Liver (tissue), 9 donors: ENCODE data around the gene CALML6. TPM values are rescaled to one million over a fixed set of nuclear protein-coding genes. Genes with fewer than 3 reads are reported as not detected.

ENCODE experiments used
- DNase-seq: peaks from one replicate; pipeline ENCODE4 v3.0.0-alpha.2; 2017; ENCODE audit warnings: low spot score
- H3K27ac ChIP-seq, 2 donors: one replicate each; pipeline ENCODE4 v1.7.0; 2013; ENCODE audit warnings: inconsistent platforms in 2 of 2, low read length in 2 of 2, control low read depth in 1 of 2, low read depth in 1 of 2, mild to moderate bottlenecking in 1 of 2
- H3K27me3 ChIP-seq, 4 donors: one replicate each; pipeline versions ENCODE4 v1.6.1 to v1.7.0; 2013; ENCODE audit warnings: low read length in 3 of 4, inconsistent platforms in 1 of 4, mild to moderate bottlenecking in 1 of 4, moderate library complexity in 1 of 4; ENCODE audit not compliant: control insufficient read depth in 4 of 4, insufficient read depth in 4 of 4
- H3K36me3 ChIP-seq, 4 donors: one replicate each; pipeline versions ENCODE4 v1.6.1 to v1.7.0; 2013; ENCODE audit warnings: low read length in 3 of 4, mild to moderate bottlenecking in 3 of 4, low read depth in 1 of 4, moderate library complexity in 1 of 4; ENCODE audit not compliant: control insufficient read depth in 4 of 4, insufficient read depth in 3 of 4
- H3K4me1 ChIP-seq, 4 donors: one replicate each; pipeline versions ENCODE4 v1.6.1 to v1.7.0; 2013; ENCODE audit warnings: low read length in 3 of 4, mild to moderate bottlenecking in 3 of 4, moderate library complexity in 1 of 4; ENCODE audit not compliant: control insufficient read depth in 4 of 4, insufficient read depth in 4 of 4
- H3K4me3 ChIP-seq, 3 donors: one replicate each; pipeline versions ENCODE4 v1.6.1 to v1.7.0; 2013; ENCODE audit warnings: low read length in 3 of 3, control low read depth in 1 of 3, low read depth in 1 of 3, mild to moderate bottlenecking in 1 of 3
- H3K9ac ChIP-seq, 2 donors: one replicate each; pipeline ENCODE4 v1.7.0; 2013; ENCODE audit warnings: low read length in 2 of 2, mild to moderate bottlenecking in 2 of 2, moderate library complexity in 2 of 2, control low read depth in 1 of 2, low read depth in 1 of 2
- H3K9me3 ChIP-seq, 4 donors: one replicate each; pipeline versions ENCODE4 v1.6.1 to v1.7.0; 2013; ENCODE audit warnings: low read length in 3 of 4; ENCODE audit not compliant: control insufficient read depth in 4 of 4
- EGR1 ChIP-seq, 2 donors: IDR thresholded peaks; 2 replicates each; pipeline ENCODE4 v1.6.1; 2016 to 2018; ENCODE audit warnings: antibody characterized with exemption in 2 of 2, low read depth in 2 of 2
- FOXA1 ChIP-seq: IDR thresholded peaks from 2 replicates; pipeline ENCODE4 v1.6.1; 2016; ENCODE audit warnings: antibody characterized with exemption
- GABPA ChIP-seq, 2 donors: IDR thresholded peaks in 1 of 2; conservative IDR thresholded peaks in 1 of 2; 2 replicates each; pipeline ENCODE4 v1.6.1; 2016; ENCODE audit warnings: antibody characterized with exemption in 2 of 2, mild to moderate bottlenecking in 1 of 2, moderate library complexity in 1 of 2
- HNF4A ChIP-seq, 2 donors: conservative IDR thresholded peaks; 2 replicates each; pipeline ENCODE4 v1.6.1; 2016; ENCODE audit warnings: antibody characterized with exemption in 2 of 2, mild to moderate bottlenecking in 2 of 2
- HNF4G ChIP-seq: IDR thresholded peaks from 2 replicates; pipeline ENCODE4 v1.6.1; 2016; ENCODE audit warnings: antibody characterized with exemption
- JUND ChIP-seq, 2 donors: IDR thresholded peaks; 2 replicates each; pipeline ENCODE4 v1.6.1; 2016; ENCODE audit warnings: antibody characterized with exemption in 2 of 2
- NR2F2 ChIP-seq: IDR thresholded peaks from 2 replicates; pipeline ENCODE4 v1.6.1; 2016; ENCODE audit warnings: antibody characterized with exemption
- RAD21 ChIP-seq, 2 donors: IDR thresholded peaks; 2 replicates each; pipeline ENCODE4 v1.6.1; 2016; ENCODE audit warnings: antibody characterized with exemption in 2 of 2, mild to moderate bottlenecking in 2 of 2
- RXRA ChIP-seq, 2 donors: IDR thresholded peaks; 2 replicates each; pipeline ENCODE4 v1.6.1; 2017 to 2018; ENCODE audit warnings: antibody characterized with exemption in 2 of 2, mild to moderate bottlenecking in 1 of 2
- SP1 ChIP-seq: IDR thresholded peaks from 2 replicates; pipeline ENCODE4 v1.6.1; 2018; ENCODE audit warnings: antibody characterized with exemption, mild to moderate bottlenecking
- TAF1 ChIP-seq: conservative IDR thresholded peaks from 2 replicates; pipeline ENCODE4 v1.6.1; 2016; ENCODE audit warnings: antibody characterized with exemption, mild to moderate bottlenecking
- YY1 ChIP-seq: IDR thresholded peaks from 2 replicates; pipeline ENCODE4 v1.6.1; 2016; ENCODE audit warnings: antibody characterized with exemption, mild to moderate bottlenecking
- WGBS: extraction: QIAGEN DNeasy Blood & Tissue Kit; methylation state at CpG from one replicate; pipeline ENCODE4 v1.1.7; 2013; 5-methylcytosine and 5-hydroxymethylcytosine counted together
- polyA plus RNA-seq, 2 donors: library from polyadenylated mRNA; stranded (reverse) in 1 of 2; unstranded in 1 of 2; fragments of 200-250 nt in 1 of 2; fragments of >200 nt in 1 of 2; fragmentation: Nextera tagmentation in 1 of 2; extraction: Ambion mirVana in 1 of 2; gene quantifications; one replicate each; pipeline versions ENCODE4 v1.2.1 to v1.2.3, GENCODE V29; 2013 to 2015
- total RNA-seq, 2 donors: library from RNA; depleted of rRNA; stranded (reverse); fragments of >200 nt; gene quantifications; one replicate each; pipeline ENCODE4 v1.2.3, GENCODE V29; 2014
- TF ChIP-seq, protein P1 (sequence below): IDR thresholded peaks from 2 replicates; pipeline ENCODE4 v1.6.1; 2016; ENCODE audit warnings: antibody characterized with exemption
- TF ChIP-seq, protein P2 (sequence below): IDR thresholded peaks from 2 replicates; pipeline ENCODE4 v1.6.1; 2016; ENCODE audit warnings: antibody characterized with exemption
- TF ChIP-seq, protein P3 (sequence below): IDR thresholded peaks from 2 replicates; pipeline ENCODE4 v1.6.1; 2016; ENCODE audit warnings: antibody characterized with exemption, mild to moderate bottlenecking
- TF ChIP-seq, protein P4 (sequence below): fragments of 150-350 bp; IDR thresholded peaks from 2 replicates; pipeline ENCODE4 v1.5.1; 2017; ENCODE audit warnings: improper control_type of control experiment, low read depth, low read length; ENCODE audit not compliant: missing input control
- donor health status: healthy.
- donor health status: healthy.
- donor health status: healthy.
- donor health status: healthy.
- donor health status: healthy.

The CALML6 gene
- total and polyA plus RNA-seq, 4 donors: 0.15 to 0.67 (median 0.47) TPM; not detected in 1

DNA sequence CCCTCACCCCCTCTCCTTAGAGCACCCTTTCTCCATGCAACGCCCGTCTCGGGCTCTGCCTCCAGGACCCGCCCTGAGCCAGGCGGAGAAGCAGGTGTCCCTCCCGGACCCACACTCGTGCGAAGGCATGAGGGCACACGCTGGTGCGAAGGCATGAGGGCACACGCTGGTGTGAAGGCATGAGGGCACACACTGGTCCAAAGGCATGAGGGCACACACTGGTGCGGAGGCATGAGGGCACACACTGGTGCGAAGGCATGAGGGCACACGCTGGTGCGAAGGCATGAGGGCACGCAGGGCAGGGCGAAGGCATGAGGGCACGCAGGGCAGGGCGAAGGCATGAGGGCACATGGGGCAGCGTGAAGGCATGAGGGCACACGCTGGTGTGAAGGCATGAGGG lies 9.8 kb downstream of the CALML6 start:
- no peak for DNase-seq
- peaks cover 15 to 25% (median 19%) of the 10 kb centered on the region in 4 donors for H3K4me1 ChIP-seq
- H3K36me3 ChIP-seq: no peaks in the 10 kb centered on the region
- H3K9me3 ChIP-seq: no peaks in the 10 kb centered on the region
- H3K9ac ChIP-seq: no peak overlapping the region
- no peak overlapping the region for H3K4me3 ChIP-seq
- no peaks in the 10 kb centered on the region for H3K27me3 ChIP-seq
- 93% methylated on average over 21 of the region's 21 CpGs for WGBS
- TF ChIP-seq SP1 (no peak), GABPA (IDR thresholded peaks at IDR 0.05 in 1 of 2, conservative IDR thresholded peaks at IDR 0.05 in 1 of 2) (no peak), HNF4A (conservative IDR thresholded peaks at IDR 0.05) (no peak), EGR1 (IDR thresholded peaks at IDR 0.05; ENCODE audit: low read depth in 2 of 2) (no peak), RAD21 (IDR thresholded peaks at IDR 0.05) (no peak), NR2F2 (no peak), JUND (IDR thresholded peaks at IDR 0.05) (no peak), HNF4G (no peak), YY1 (no peak)
- TF ChIP-seq, protein P1, sequence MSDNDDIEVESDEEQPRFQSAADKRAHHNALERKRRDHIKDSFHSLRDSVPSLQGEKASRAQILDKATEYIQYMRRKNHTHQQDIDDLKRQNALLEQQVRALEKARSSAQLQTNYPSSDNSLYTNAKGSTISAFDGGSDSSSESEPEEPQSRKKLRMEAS: no peak
- TF ChIP-seq, protein P2, sequence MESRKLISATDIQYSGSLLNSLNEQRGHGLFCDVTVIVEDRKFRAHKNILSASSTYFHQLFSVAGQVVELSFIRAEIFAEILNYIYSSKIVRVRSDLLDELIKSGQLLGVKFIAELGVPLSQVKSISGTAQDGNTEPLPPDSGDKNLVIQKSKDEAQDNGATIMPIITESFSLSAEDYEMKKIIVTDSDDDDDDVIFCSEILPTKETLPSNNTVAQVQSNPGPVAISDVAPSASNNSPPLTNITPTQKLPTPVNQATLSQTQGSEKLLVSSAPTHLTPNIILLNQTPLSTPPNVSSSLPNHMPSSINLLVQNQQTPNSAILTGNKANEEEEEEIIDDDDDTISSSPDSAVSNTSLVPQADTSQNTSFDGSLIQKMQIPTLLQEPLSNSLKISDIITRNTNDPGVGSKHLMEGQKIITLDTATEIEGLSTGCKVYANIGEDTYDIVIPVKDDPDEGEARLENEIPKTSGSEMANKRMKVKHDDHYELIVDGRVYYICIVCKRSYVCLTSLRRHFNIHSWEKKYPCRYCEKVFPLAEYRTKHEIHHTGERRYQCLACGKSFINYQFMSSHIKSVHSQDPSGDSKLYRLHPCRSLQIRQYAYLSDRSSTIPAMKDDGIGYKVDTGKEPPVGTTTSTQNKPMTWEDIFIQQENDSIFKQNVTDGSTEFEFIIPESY: no peak
- TF ChIP-seq, protein P3, sequence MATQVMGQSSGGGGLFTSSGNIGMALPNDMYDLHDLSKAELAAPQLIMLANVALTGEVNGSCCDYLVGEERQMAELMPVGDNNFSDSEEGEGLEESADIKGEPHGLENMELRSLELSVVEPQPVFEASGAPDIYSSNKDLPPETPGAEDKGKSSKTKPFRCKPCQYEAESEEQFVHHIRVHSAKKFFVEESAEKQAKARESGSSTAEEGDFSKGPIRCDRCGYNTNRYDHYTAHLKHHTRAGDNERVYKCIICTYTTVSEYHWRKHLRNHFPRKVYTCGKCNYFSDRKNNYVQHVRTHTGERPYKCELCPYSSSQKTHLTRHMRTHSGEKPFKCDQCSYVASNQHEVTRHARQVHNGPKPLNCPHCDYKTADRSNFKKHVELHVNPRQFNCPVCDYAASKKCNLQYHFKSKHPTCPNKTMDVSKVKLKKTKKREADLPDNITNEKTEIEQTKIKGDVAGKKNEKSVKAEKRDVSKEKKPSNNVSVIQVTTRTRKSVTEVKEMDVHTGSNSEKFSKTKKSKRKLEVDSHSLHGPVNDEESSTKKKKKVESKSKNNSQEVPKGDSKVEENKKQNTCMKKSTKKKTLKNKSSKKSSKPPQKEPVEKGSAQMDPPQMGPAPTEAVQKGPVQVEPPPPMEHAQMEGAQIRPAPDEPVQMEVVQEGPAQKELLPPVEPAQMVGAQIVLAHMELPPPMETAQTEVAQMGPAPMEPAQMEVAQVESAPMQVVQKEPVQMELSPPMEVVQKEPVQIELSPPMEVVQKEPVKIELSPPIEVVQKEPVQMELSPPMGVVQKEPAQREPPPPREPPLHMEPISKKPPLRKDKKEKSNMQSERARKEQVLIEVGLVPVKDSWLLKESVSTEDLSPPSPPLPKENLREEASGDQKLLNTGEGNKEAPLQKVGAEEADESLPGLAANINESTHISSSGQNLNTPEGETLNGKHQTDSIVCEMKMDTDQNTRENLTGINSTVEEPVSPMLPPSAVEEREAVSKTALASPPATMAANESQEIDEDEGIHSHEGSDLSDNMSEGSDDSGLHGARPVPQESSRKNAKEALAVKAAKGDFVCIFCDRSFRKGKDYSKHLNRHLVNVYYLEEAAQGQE: no peak
- no peak overlapping the region for H3K27ac ChIP-seq

DNA sequence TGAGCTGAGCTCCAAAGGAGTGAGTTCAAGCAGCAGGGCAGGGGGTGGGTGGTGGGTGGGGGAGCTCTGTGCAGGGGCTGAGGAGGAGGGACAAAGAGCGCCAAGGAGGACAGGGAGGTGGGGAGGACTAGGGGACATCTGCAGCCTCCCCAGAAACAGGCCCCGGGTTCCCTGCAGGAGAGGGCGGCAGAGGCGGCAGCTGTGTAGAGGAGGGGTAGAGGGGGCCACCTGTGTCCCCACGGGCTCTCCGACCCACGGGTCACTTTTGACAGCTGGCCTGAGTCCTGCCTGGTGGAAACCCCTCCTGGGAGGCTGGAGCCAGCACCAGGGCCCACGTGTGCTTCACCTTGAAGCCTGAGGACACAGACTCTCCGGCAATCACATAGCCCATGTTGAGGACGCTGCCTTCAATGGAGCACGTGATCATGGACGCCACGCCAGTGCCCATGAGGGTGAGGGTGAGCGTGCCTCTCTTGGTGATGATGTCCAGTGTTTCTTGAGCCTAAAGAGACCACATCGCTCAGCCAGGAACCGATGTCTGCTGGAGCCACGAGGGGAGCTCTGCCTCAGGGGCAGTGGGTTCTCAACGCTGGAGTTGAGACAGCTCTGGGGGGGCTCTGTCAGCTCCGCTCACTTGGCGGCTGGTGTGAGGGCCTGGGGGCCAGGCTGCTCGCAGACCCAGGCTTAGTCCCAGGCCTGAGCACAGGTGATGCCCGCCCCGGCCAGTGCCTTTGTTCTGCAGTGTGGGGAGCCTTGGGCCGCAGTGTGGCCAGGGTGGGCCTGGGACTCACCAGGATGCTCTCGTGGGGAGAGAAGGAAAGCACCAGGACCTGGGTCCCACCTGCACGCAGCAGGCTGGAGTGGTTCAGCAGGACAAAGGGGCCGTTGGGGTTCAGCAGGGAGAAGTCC lies 10.6 kb downstream of the CALML6 start:
- Histone ChIP-seq H3K27ac (no peak overlapping the region), H3K4me1 (peaks cover 15 to 25% (median 19%) of the 10 kb centered on the region in 4 donors), H3K9me3 (no peaks in the 10 kb centered on the region), H3K4me3 (no peak overlapping the region), H3K9ac (no peak overlapping the region), H3K36me3 (no peaks in the 10 kb centered on the region), H3K27me3 (no peaks in the 10 kb centered on the region)
- 91% methylated on average over 27 of the region's 27 CpGs for WGBS
- no peak for DNase-seq
- TF ChIP-seq HNF4A (conservative IDR thresholded peaks at IDR 0.05) (no peak), YY1 (no peak), TAF1 (no peak), RXRA (IDR thresholded peaks at IDR 0.05) (no peak), FOXA1 (no peak), JUND (IDR thresholded peaks at IDR 0.05) (no peak), GABPA (IDR thresholded peaks at IDR 0.05 in 1 of 2, conservative IDR thresholded peaks at IDR 0.05 in 1 of 2) (no peak), RAD21 (IDR thresholded peaks at IDR 0.05) (no peak)
- TF ChIP-seq, protein P2: no peak
- TF ChIP-seq, protein P4, sequence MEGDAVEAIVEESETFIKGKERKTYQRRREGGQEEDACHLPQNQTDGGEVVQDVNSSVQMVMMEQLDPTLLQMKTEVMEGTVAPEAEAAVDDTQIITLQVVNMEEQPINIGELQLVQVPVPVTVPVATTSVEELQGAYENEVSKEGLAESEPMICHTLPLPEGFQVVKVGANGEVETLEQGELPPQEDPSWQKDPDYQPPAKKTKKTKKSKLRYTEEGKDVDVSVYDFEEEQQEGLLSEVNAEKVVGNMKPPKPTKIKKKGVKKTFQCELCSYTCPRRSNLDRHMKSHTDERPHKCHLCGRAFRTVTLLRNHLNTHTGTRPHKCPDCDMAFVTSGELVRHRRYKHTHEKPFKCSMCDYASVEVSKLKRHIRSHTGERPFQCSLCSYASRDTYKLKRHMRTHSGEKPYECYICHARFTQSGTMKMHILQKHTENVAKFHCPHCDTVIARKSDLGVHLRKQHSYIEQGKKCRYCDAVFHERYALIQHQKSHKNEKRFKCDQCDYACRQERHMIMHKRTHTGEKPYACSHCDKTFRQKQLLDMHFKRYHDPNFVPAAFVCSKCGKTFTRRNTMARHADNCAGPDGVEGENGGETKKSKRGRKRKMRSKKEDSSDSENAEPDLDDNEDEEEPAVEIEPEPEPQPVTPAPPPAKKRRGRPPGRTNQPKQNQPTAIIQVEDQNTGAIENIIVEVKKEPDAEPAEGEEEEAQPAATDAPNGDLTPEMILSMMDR: no peak
- TF ChIP-seq, protein P3: no peak
